Activated naive CD4-positive, alpha-beta T cell treated with anti-CD3 and anti-CD28 coated beads for 36 hours (primary cell): Measurements from ENCODE around the gene SSR4. TPM values are rescaled to one million over a fixed set of nuclear protein-coding genes. Genes with fewer than 3 reads are reported as not detected.

ENCODE experiments used
- CTCF ChIA-PET: fragments of 350-600 bp; sonication (Branson Sonifier 250); formaldehyde crosslinking; loops from one replicate; lab custom pipeline; 2021; ENCODE audit warnings: antibody characterized with exemption; lab: Charles Lee
- DNase-seq: peaks from one replicate; pipeline ENCODE4 v3.0.0-alpha.2; 2020
- H3K27ac Mint-ChIP-seq: one replicate; pipeline ENCODE4 v1.8.0; 2021; ENCODE audit warnings: mild to moderate bottlenecking, mixed read lengths
- H3K27me3 Mint-ChIP-seq: one replicate; pipeline ENCODE4 v1.8.0; 2021; ENCODE audit warnings: low read depth, mixed read lengths
- H3K36me3 Mint-ChIP-seq: one replicate; pipeline ENCODE4 v1.8.0; 2021; ENCODE audit warnings: low read depth, mixed read lengths
- H3K4me1 Mint-ChIP-seq: one replicate; pipeline ENCODE4 v1.8.0; 2021; ENCODE audit warnings: low read depth, mixed read lengths
- H3K4me3 Mint-ChIP-seq: one replicate; pipeline ENCODE4 v1.8.0; 2021; ENCODE audit warnings: mild to moderate bottlenecking, moderate library complexity, mixed read lengths
- H3K9me3 Mint-ChIP-seq: one replicate; pipeline ENCODE4 v1.8.0; 2021; ENCODE audit warnings: mixed read lengths
- intact Hi-C: fragments of 100-400 bp; cut with micrococcal nuclease; formaldehyde crosslinking; loops from one replicate; pipeline ENCODE4 v1.15.1; 2023
- total RNA-seq, 2 experiments: library from RNA; stranded (reverse); gene quantifications; one replicate each; pipeline ENCODE4 v1.2.3, GENCODE V29; 2021

The SSR4 gene
- total RNA-seq, 2 experiments from 2014 or later = 148 to 152 TPM

GRCh38 chrX:153821066-153821465 lies 26.6 kb downstream of the SSR4 start:
- no peak for DNase-seq
- Mint-ChIP-seq H3K9me3 (no peaks in the 10 kb centered on the region), H3K27me3 (no peaks in the 10 kb centered on the region), H3K4me1 (peaks cover 42% of the 10 kb centered on the region), H3K27ac (no peak overlapping the region), H3K36me3 (no peaks in the 10 kb centered on the region), H3K4me3 (no peak overlapping the region)
- intact Hi-C loops = loop anchor here (5.0 kb wide), 1 partner anchor 56 kb away; no protein-coding TSS in a partner anchor
- CTCF ChIA-PET = no interaction called here

- no peak overlapping the region for H3K4me3 Mint-ChIP-seq
- H3K9me3 Mint-ChIP-seq = no peaks in the 10 kb centered on the region
- no peak overlapping the region for H3K27ac Mint-ChIP-seq
- no peaks in the 10 kb centered on the region for H3K36me3 Mint-ChIP-seq
- CTCF ChIA-PET = no interaction called here
- DNase-seq = no peak
- H3K27me3 Mint-ChIP-seq = no peaks in the 10 kb centered on the region
- intact Hi-C loops = loop anchor here (5.0 kb wide), 1 partner anchor 53 kb away; no protein-coding TSS in a partner anchor
- peaks cover 35% of the 10 kb centered on the region for H3K4me1 Mint-ChIP-seq
Measured at GRCh38 chrX:153824348-153824747, 29.9 kb downstream of the SSR4 start.

DNA sequence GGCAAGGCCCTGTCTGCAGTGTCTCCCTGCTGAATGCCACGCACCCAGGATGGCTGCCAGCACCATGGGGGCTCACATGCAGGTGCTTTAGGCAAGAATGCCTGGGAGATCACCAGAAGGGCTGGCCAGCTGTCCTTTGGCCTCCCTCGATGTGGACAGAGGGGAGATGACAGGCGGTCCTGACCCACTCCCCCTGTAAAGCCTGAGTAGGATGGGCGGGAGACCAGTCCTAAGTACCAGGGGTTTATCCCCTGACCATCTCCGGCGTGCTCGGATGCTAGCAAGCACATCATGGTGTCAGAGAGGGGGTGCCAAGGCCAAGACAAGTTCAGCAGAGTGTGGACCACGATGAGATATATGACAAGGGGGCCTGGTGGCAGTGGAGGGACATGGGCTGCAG lies 30.6 kb downstream of the SSR4 start:
- peaks cover 32% of the 10 kb centered on the region for H3K4me1 Mint-ChIP-seq
- H3K27me3 Mint-ChIP-seq = no peaks in the 10 kb centered on the region
- no peaks in the 10 kb centered on the region for H3K9me3 Mint-ChIP-seq

GRCh38 chrX:153827016-153827415 lies 32.5 kb downstream of the SSR4 start:
- DNase-seq = no peak
- Mint-ChIP-seq H3K27ac (no peak overlapping the region), H3K4me3 (no peak overlapping the region), H3K9me3 (no peaks in the 10 kb centered on the region), H3K27me3 (no peaks in the 10 kb centered on the region), H3K36me3 (no peaks in the 10 kb centered on the region), H3K4me1 (peaks cover 17% of the 10 kb centered on the region)
- intact Hi-C loops = no loop called here
- CTCF ChIA-PET = no interaction called here

More for the DNA sequence above, 30.6 kb downstream of the SSR4 start:
- DNase-seq = no peak
- H3K4me3 Mint-ChIP-seq = no peak overlapping the region
- CTCF ChIA-PET = no interaction called here
- H3K27ac Mint-ChIP-seq = no peak overlapping the region
- intact Hi-C loops = no loop called here
- no peaks in the 10 kb centered on the region for H3K36me3 Mint-ChIP-seq

- intact Hi-C loops = no loop called here
- Mint-ChIP-seq H3K4me1 (peaks cover 9% of the 10 kb centered on the region), H3K4me3 (no peak overlapping the region), H3K36me3 (no peaks in the 10 kb centered on the region), H3K27ac (no peak overlapping the region), H3K9me3 (no peaks in the 10 kb centered on the region), H3K27me3 (no peaks in the 10 kb centered on the region)
- DNase-seq = no peak
- CTCF ChIA-PET = no interaction called here
Measured at GRCh38 chrX:153827903-153828302, 33.4 kb downstream of the SSR4 start.

DNA sequence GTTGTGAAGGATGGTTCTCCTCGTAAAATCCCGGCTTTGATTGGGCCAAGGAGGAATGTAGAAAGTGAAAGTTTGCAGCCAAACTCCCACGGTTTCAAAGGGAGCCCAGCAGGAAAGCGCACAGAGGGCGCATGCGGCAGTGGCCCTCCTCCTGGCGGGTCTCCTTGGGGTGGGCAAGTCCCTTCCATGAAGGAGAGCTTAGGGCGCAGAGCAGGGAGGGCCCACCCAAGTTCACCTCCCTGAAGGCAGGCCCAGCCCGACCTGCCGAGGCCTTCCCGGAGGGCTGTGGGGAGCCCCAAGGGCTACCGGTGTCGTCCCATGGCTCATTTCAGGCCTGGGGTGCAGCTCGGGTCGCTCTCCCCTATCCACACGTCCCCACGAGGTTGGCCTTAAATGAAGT lies 33.8 kb downstream of the SSR4 start:
- H3K4me1 Mint-ChIP-seq = peaks cover 9% of the 10 kb centered on the region
- H3K9me3 Mint-ChIP-seq = no peaks in the 10 kb centered on the region
- no peak overlapping the region for H3K4me3 Mint-ChIP-seq
- H3K27me3 Mint-ChIP-seq = no peaks in the 10 kb centered on the region
- CTCF ChIA-PET = no interaction called here
- DNase-seq = no peak
- intact Hi-C loops = no loop called here
- no peak overlapping the region for H3K27ac Mint-ChIP-seq
- no peaks in the 10 kb centered on the region for H3K36me3 Mint-ChIP-seq

DNA sequence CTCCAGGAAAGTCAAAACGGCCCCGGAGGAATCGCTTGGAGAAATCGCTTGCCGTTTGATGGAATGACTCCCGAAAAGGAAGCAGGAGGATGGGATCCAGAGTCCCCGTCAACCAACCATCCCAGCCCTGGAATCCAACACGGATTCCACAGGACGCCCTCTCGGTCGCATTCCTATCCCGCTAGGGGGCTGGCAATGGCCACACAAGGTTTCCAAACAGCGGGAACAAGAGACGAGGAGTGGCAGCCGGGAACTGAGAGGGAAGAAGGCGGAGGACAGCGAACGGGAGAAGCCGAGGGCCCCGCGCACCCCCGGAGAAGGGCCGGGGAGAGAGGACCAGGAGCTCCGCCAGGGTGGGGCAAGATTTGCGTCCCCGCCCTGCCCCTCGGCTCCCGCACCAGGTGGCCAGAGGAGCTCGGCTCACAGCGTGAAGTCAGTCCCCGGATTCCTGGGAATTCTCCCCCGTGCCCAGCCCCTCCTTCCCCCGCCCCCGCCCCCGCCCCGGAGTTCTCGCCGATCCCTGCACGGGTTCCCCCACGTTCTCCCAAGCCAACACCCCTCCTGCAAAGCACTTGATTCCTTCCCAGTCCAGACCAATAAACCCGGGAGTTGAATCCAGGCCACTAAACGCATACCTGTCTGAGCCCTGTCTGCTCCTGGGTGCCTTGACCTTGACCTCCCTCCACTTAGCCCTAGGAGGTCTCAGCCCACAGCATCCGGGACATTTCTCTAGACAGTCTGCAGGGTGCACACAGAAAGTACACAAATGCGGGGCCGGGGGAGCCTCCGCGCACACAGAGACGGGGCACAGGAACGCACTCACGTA lies 34.5 kb downstream of the SSR4 start:
- Mint-ChIP-seq H3K4me3 (peak overlapping the region; percentile 41), H3K27ac (no peak overlapping the region), H3K36me3 (no peaks in the 10 kb centered on the region), H3K9me3 (no peaks in the 10 kb centered on the region), H3K27me3 (no peaks in the 10 kb centered on the region), H3K4me1 (peaks cover 6% of the 10 kb centered on the region)
- DNase-seq = no peak
- intact Hi-C loops = no loop called here
- CTCF ChIA-PET = no interaction called here

DNA sequence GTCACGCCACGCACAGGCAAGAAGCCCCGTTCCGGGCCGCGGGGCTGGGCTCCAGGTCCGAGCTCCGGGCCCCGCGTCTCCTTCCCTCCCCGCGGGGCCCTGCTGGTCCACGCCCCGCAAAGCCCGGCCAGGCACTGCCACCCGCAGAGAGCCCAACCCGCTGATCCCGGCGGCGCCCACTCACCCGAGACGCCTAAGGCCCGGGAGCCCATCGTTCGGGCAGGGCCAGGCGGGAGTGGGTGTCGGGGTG lies 35.0 kb downstream of the SSR4 start:
- intact Hi-C loops = no loop called here
- DNase-seq = no peak
- no peaks in the 10 kb centered on the region for H3K36me3 Mint-ChIP-seq
- H3K4me1 Mint-ChIP-seq = peaks cover 6% of the 10 kb centered on the region
- no peak overlapping the region for H3K27ac Mint-ChIP-seq
- CTCF ChIA-PET = no interaction called here
- H3K9me3 Mint-ChIP-seq = no peaks in the 10 kb centered on the region
- H3K27me3 Mint-ChIP-seq = no peaks in the 10 kb centered on the region
- peak overlapping the region; percentile 41 for H3K4me3 Mint-ChIP-seq

DNA sequence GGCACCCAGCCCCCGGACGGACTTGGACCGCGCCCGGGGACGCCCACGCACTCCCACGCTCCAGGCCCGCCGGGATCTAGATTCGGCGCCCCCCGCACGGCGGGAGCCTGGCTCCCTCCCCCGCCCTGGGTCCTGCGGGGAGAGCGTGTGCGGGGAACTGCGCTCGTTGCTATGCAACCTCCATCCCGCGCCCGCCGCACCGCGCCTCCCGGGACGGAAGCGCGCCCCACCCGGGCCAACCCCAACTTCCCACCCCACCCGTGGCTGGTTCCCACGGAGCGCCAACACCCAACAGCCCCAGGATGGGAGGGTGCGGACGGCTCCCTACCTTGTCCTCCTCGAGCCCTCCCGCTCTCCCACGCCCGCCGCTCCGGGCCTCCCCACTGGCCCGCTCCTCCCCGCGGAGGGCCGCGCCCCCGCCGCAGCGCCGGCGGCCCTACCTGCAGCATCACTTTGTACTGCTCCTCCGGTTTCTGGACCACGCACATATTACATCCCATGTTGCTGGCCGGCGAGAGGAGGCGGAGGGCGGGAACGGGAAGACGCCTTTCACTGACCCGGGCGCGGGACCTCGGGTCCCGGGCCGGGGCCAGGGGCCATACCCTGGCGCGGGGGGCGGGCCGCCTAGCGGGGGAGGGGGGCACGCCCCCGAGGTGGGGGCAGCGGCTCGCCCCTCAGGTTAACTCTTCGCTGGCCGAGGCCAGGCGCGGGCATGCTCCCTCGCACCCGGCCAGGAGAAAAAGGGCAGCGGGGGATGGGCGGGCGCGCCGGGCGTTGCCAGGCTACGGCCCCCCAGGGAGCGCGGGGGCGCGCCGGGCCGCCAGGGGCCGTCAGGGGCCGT lies 35.6 kb downstream of the SSR4 start, which contains the start of gene PDZD4:
Gene PDZD4 (minus strand): TSS at position 746 of the 841 bp plus-strand sequence. CDS start 246 bp downstream, at position 500.
- Mint-ChIP-seq H3K27ac (no peak within 1 kb of the TSS), H3K9me3 (no peaks in the 10 kb centered on the region), H3K4me1 (peaks cover 6% of the 10 kb centered on the region), H3K27me3 (no peaks in the 10 kb centered on the region), H3K4me3 (peak within 1 kb of the TSS; percentile 41), H3K36me3 (no peaks in the 10 kb centered on the region)
- CTCF ChIA-PET = no interaction called here
- intact Hi-C loops = no loop called here
- DNase-seq = no peak

DNA sequence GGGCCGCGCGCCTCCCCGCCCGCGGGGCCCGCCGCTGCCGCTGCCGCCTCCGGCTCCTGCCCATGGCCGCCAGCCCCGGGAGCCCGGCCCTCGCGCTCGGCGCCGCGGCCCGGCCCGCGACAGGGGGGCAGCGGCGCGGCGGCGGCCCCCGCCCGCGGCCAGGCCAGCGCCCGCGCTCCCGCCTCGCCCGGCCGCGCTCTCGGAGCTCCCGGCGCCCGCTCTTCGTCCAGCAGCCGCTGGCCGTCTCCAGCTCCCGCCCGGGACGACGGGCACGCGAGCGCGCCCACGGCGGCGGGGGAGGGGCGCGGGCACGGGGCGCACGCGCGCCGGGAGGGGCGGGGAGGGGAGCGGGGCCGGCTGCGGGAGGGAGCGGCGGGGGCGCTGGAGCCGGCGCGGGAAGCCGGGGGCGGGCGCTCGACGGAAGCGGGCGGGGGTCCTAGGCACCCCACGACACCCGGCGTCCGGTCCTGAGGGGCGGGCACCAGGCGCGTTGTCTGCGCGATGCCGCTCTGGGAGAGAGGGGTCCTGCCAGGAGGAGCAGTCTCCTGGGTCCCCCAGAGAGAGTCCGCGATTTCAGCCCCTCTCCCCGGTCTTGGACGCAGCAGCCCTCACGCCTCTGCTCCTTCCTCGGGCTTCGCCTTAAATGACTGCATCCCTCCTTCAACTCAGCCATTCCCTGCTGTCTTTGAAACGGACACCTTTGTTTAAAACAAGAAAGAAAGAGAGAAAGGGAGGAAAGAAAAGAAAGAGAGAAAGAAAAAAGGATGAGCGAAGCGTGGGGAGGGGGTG lies 36.4 kb downstream of the SSR4 start:
- no peaks in the 10 kb centered on the region for H3K36me3 Mint-ChIP-seq
- intact Hi-C loops = no loop called here
- H3K4me3 Mint-ChIP-seq = peak overlapping the region; percentile 21
- CTCF ChIA-PET = no interaction called here
- no peaks in the 10 kb centered on the region for H3K27me3 Mint-ChIP-seq
- DNase-seq = no peak
- H3K27ac Mint-ChIP-seq = no peak overlapping the region
- peaks cover 6% of the 10 kb centered on the region for H3K4me1 Mint-ChIP-seq
- H3K9me3 Mint-ChIP-seq = no peaks in the 10 kb centered on the region

GRCh38 chrX:153831429-153832150 lies 37.1 kb downstream of the SSR4 start:
- H3K27me3 Mint-ChIP-seq = no peaks in the 10 kb centered on the region
- CTCF ChIA-PET = no interaction called here
- intact Hi-C loops = no loop called here
- peaks cover 6% of the 10 kb centered on the region for H3K4me1 Mint-ChIP-seq
- H3K4me3 Mint-ChIP-seq = peak overlapping the region; percentile 41
- H3K27ac Mint-ChIP-seq = no peak overlapping the region
- no peak for DNase-seq
- H3K9me3 Mint-ChIP-seq = no peaks in the 10 kb centered on the region
- no peaks in the 10 kb centered on the region for H3K36me3 Mint-ChIP-seq

GRCh38 chrX:153832728-153833127 lies 38.3 kb downstream of the SSR4 start:
- CTCF ChIA-PET = interaction anchor here (0.6 kb wide), 2 partner anchors 134 to 371 kb away, joined by 3 read pairs; no protein-coding TSS in a partner anchor
- peaks cover 3% of the 10 kb centered on the region for H3K4me1 Mint-ChIP-seq
- no peaks in the 10 kb centered on the region for H3K27me3 Mint-ChIP-seq
- no peaks in the 10 kb centered on the region for H3K36me3 Mint-ChIP-seq
- no peak for DNase-seq
- intact Hi-C loops = no loop called here
- no peak overlapping the region for H3K27ac Mint-ChIP-seq
- no peak overlapping the region for H3K4me3 Mint-ChIP-seq
- no peaks in the 10 kb centered on the region for H3K9me3 Mint-ChIP-seq
